OCI-M2 (cell line): ENCODE results near the gene UBN2.
"Not testable (repeated sequence)": the region's sequence is repeated elsewhere in the genome, so short reads cannot be mapped to it uniquely, and the experiment has no call there.

Experiments
- DNase-seq: peaks from one replicate; lab custom pipeline; 2025; ENCODE audit not compliant: unreplicated experiment; lab: John Stamatoyannopoulos, UW

UBN2 gene

DNA sequence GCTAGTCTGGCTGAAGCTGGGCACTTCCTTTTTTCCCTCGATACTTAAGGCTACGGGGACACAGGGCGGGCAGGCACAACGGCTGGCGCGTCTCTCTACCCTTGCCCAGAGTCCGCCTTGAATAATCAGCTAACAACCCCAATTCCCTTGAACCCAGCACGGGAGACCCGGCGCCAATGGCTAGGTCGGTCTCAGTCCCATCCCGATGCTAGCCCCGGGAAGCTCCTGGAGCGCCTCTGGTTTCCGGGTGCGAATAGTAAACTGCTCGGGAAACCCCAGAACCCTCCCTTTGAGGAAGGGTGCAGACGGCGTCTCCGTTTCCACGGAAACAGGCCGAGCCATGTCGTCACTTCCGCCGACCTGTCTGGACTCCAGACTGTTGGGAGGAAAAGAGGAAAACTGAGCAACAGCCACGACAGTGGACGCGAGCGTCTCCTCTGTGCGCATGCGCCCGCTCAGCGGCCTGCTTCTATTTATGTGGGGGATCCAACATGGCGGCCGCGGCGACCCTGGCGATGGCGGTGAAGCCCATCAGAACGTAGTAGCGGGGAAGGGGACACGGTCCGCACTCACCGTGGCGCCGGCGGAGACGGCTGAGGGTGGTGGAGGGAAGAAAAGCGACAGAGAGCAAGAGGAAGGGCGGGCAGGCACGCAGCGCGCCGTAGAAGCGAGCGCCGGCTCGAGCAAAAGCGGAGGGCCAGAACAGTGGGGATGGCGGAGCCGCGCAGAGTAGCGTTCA lies at the start of gene UBN2:
Gene UBN2 (plus strand): TSS at position 464 of the 739 bp plus-strand sequence. CDS start 248 bp downstream, at position 712.
- peak; percentile 98 for DNase-seq

- no peak for DNase-seq
Measured at GRCh38 chr7:139181404-139181803, 49.6 kb upstream of the UBN2 start.

- DNase-seq: no peak
Measured at GRCh38 chr7:139182363-139182762, 48.7 kb upstream of the UBN2 start.

GRCh38 chr7:139183251-139183650 lies 47.8 kb upstream of the UBN2 start:
- DNase-seq: no peak

GRCh38 chr7:139183878-139184338 lies 47.1 kb upstream of the UBN2 start:
- DNase-seq: peak; percentile 84

DNA sequence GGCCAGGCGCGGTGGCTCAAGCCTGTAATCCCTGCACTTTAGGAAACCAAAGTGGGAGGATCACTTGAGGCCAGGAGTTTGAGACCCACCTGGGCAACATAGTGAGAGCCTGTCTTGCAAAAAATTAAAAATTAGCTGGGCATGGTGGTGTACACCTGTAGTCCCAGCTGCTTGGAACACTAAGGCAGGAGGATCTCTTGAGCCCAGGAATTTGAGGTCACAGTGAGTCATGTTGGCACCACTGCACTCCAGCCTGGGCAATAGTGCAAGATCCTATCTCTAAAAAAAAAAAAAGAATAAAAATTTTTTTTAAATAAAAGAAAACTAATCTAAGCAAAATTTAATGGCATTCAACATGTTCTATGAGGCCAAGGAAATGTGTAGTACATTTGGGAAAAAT lies 44.9 kb upstream of the UBN2 start:
- DNase-seq: no peak

- no peak for DNase-seq
Measured at GRCh38 chr7:139189357-139189756, 41.7 kb upstream of the UBN2 start.

GRCh38 chr7:139192014-139192706 lies 38.9 kb upstream of the UBN2 start:
- no peak for DNase-seq

DNA sequence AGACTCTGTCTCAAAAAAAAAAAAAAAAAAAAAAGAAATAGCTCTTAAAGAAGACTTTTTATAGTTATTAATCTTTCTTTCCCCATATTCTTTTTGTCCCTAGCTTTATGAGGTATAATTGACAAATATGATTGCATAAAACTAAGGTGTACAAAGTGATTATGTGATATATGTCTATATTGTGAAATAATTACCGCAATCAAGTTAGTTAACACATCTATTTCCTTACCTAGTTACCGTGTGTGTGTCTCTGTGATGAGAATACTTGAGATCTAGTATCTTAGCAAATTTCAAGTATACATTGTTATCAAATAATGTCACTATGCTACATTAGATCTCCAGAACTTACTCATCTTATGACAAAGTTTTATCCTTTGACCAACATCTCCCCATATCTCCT lies 30.7 kb upstream of the UBN2 start:
- no peak for DNase-seq

- no peak for DNase-seq
Measured at GRCh38 chr7:139203992-139204391, 27.0 kb upstream of the UBN2 start.

- DNase-seq: no peak
Measured at GRCh38 chr7:139205843-139206242, 25.2 kb upstream of the UBN2 start.

- no peak for DNase-seq
Measured at GRCh38 chr7:139212133-139212532, 18.9 kb upstream of the UBN2 start.

DNA sequence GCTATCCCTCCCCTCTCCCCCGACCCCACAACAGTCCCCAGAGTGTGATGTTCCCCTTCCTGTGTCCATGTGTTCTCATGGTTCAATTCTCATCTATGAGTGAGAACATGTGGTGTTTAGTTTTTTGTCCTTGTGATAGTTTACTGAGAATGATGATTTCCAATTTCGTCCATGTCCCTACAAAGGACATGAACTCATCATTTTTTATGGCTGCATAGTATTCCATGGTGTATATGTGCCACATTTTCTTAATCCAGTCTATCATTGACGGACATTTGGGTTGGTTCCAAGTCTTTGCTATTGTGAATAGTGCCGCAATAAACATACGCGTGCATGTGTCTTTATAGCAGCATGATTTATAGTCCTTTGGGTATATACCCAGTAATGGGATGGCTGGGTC lies 17.5 kb upstream of the UBN2 start:
- DNase-seq: not testable (repeated sequence)

DNA sequence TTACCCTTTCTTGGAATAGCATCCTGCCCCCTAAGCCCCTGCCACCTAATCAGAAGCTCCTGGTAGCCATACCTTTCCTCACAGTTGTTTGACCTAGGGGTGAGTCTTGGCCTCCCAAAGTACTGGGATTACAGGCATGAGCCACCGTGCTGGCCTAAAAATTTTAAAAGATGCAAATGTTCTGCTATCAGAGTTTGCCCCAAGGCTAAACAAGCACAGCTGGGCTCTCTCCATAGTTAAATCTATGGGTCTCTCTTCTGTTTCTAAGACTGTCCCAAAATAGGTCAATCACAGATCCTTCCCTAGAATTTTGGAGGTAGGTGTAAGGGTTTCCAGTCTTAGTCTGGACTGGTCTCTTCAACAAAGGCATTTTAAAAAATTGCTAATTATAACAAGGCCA lies 12.9 kb upstream of the UBN2 start:
- no peak for DNase-seq

DNA sequence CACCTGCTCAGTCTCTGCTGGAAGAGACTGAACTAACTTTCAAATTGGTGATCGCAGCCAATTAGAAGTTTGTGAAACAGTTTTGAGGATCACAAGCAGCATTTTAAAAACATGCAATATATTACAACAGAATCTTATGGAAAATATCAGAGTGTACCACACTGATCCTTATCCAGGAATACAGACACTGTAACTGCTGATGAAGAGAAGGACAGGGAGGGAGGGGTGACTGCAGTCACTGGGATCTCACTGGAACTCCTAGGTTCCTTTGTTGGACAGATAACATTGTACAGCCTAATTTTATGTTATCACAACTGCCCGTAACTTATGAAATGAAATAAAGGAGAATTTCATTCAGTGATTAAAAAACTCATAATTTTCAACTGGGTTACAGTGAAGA lies 6.8 kb upstream of the UBN2 start:
- no peak for DNase-seq

DNA sequence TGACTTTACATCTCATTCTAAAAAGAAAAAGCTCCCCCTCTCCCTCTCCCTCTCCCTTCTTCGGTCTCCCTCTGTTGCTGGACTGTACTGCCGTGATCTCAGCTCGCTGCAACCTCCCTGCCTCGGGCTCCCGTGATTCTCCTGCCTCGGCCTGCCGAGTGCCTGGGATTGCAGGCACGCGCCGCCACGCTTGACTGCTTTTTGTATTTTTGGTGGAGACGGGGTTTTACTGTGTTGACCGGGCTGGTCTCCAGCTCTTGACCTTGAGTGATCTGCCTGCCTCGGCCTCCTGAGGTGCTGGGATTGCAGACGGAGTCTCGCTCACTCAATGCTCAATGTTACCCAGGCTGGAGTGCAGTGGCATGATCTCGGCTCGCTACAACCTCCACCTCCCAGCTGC lies 6.2 kb upstream of the UBN2 start:
- DNase-seq: not testable (repeated sequence)

- DNase-seq: not testable (repeated sequence)
Measured at GRCh38 chr7:139225286-139226157, 5.5 kb upstream of the UBN2 start.

GRCh38 chr7:139226158-139226515 lies 4.9 kb upstream of the UBN2 start:
- DNase-seq: not testable (repeated sequence)

DNA sequence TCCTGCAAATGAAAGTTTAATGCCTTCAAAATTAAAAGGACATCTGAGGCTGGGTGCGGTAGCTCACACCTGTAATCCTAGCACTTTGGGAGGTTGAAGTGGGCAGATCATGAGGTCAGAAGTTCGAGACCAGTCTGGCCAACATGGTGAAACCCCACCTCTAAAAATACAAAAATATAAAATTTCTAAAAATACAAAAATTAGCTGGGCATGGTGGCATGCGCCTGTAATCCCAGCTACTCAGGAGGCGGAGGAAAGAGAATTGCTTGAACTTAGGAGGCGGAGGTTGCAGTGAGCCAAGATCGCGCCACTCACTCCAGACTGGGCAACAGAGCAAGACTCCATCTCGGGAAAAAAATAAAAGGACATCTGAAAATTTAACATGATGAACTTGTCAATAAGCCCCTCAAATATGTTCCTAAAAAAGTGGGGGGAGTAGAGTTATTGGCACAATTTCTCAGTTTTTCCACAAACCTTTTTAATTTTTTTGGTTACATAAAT lies 4.0 kb upstream of the UBN2 start:
- DNase-seq: not testable (repeated sequence)

DNA sequence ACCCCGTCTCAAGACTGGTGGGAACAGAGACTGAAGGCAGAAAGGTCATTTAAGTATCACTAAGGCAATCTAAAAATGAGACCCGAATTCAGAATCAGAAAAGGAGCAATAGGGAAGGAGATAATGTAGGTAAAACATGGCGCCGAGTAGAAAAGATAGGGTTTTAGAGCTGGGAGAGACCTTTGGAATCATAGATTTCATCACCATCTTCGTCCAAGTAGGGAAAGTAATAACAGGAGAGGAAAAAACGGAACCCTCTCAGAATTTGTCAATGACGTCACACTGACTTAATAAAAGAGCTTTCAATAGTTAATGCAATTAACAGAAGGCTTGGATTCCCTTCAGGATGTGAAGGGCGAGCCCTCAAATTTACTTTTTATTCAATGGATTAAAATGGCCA lies 1.0 kb upstream of the UBN2 start:
- DNase-seq: no peak

- no peak for DNase-seq
Measured at GRCh38 chr7:139230484-139230773, 608 bp upstream of the UBN2 start.
